ENCODE measurements around the gene NFKBIE. TPM values are rescaled to one million over a fixed set of nuclear protein-coding genes. Genes with fewer than 3 reads are reported as not detected.

NFKBIE gene
- total and polyA plus RNA-seq, 9 of the 15 experiments (the other 6 are each of a cell fraction or from before 2014, with no cell fraction given), result 2.1 to 16.4 (median 11.7) TPM

DNA sequence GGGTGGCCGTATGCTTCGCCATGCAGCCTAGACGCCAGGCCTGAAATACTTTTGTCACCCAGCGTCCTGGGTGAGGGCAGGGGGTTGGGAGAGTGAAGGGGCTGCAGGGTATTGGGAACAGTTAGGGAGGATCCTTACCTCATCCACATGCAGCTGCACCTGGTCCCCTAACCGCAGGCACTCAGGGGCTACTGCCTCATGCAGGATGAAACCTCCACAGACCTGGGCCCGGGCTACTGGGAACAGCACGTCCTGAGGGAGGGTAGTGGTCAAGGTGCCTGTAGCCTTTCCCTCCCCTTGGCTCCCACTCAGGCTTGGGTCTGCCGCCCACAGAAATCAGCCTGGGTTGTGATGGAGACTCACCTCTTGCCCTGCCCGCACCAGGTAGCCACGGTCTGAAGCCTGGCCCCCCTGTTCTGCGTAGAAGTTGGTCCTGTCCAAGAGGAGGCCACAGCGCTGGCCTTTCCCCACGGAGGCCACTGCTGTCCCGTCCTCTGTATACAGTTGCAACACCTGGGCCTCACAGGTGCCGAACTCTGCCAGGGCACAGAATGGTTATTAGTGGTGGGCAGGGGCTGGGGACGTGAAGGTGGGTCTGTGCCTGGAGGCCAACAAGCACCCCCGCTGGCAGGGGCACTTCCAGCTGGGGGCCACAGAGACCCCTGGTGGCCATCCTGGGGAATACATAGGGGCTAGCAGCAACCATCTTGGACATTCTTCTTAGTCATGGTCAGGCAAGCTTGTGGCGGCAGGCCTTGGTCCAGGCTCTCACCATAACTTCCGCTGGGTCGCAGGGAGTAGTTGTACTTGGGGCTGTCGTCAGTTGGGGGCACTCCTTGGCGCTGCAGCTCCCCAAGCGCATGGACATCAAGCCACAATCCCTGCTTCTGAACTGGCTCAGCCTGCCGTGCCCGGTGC is 39.2 kb upstream of the NFKBIE start (continued):
- TF ChIP-seq, protein P1, sequence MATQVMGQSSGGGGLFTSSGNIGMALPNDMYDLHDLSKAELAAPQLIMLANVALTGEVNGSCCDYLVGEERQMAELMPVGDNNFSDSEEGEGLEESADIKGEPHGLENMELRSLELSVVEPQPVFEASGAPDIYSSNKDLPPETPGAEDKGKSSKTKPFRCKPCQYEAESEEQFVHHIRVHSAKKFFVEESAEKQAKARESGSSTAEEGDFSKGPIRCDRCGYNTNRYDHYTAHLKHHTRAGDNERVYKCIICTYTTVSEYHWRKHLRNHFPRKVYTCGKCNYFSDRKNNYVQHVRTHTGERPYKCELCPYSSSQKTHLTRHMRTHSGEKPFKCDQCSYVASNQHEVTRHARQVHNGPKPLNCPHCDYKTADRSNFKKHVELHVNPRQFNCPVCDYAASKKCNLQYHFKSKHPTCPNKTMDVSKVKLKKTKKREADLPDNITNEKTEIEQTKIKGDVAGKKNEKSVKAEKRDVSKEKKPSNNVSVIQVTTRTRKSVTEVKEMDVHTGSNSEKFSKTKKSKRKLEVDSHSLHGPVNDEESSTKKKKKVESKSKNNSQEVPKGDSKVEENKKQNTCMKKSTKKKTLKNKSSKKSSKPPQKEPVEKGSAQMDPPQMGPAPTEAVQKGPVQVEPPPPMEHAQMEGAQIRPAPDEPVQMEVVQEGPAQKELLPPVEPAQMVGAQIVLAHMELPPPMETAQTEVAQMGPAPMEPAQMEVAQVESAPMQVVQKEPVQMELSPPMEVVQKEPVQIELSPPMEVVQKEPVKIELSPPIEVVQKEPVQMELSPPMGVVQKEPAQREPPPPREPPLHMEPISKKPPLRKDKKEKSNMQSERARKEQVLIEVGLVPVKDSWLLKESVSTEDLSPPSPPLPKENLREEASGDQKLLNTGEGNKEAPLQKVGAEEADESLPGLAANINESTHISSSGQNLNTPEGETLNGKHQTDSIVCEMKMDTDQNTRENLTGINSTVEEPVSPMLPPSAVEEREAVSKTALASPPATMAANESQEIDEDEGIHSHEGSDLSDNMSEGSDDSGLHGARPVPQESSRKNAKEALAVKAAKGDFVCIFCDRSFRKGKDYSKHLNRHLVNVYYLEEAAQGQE (IDR thresholded peaks at IDR 0.05; ENCODE audit: borderline replicate concordance), result peak; percentile 41; the same call in 1 of the 2 replicates
- TF ChIP-seq, protein P1 (CRISPR knock-in tag; IDR thresholded peaks at IDR 0.05; ENCODE audit: low read depth), result no peak
- TF ChIP-seq FOS (IDR thresholded peaks at IDR 0.05; ENCODE audit: extremely low read depth, insufficient read length) (no peak), ZNF316 (IDR thresholded peaks at IDR 0.05) (peak; percentile 34; the same call in 1 of the 2 replicates), TGIF2 (CRISPR knock-in tag; IDR thresholded peaks at IDR 0.05) (no peak), CREB1 (IDR thresholded peaks at IDR 0.05) (no peak), CREB1 (CRISPR knock-in tag; IDR thresholded peaks at IDR 0.05) (no peak), EWSR1 (IDR thresholded peaks at IDR 0.05; ENCODE audit: borderline replicate concordance, low read depth, partially characterized antibody) (no peak), ZNF347 (CRISPR knock-in tag; IDR thresholded peaks at IDR 0.05; ENCODE audit: low read depth) (no peak), YY1 (IDR thresholded peaks at IDR 0.05; ENCODE audit: borderline replicate concordance in 1 of 3, control insufficient read depth in 1 of 3, extremely low read depth in 1 of 3, insufficient read depth in 3 of 3, insufficient read length in 1 of 3, insufficient replicate concordance in 2 of 3, low read depth in 1 of 3, low read length in 2 of 3) (peak; percentile 34 to 92 (median 85)), ZFP1 (CRISPR knock-in tag; IDR thresholded peaks at IDR 0.05) (no peak), NCOA2 (IDR thresholded peaks at IDR 0.05; ENCODE audit: partially characterized antibody in 2 of 2) (no peak), ESRRB (CRISPR knock-in tag; IDR thresholded peaks at IDR 0.05; ENCODE audit: borderline replicate concordance) (no peak), RBM15 (IDR thresholded peaks at IDR 0.05; ENCODE audit: insufficient read depth, low read length) (no peak)
- TF ChIP-seq, protein P2, sequence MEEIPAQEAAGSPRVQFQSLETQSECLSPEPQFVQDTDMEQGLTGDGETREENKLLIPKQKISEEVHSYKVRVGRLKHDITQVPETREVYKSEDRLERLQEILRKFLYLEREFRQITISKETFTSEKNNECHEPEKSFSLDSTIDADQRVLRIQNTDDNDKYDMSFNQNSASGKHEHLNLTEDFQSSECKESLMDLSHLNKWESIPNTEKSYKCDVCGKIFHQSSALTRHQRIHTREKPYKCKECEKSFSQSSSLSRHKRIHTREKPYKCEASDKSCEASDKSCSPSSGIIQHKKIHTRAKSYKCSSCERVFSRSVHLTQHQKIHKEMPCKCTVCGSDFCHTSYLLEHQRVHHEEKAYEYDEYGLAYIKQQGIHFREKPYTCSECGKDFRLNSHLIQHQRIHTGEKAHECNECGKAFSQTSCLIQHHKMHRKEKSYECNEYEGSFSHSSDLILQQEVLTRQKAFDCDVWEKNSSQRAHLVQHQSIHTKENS (CRISPR knock-in tag; IDR thresholded peaks at IDR 0.05), result no peak
